NB4 (cell line): ENCODE measurements around the gene ZFAND4.
A peak's percentile ranks its signal among the peaks of the same experiment; 100 is the strongest.

Source experiments
- DNase-seq: peaks from one replicate; pipeline ENCODE4 v3.0.0; 2010; ENCODE audit warnings: low read depth
- H3K4me3 ChIP-seq: one replicate; pipeline ENCODE4 v1.5.1; 2011; ENCODE audit warnings: mild to moderate bottlenecking, low read depth, low read length, moderate library complexity
- MAX ChIP-seq: IDR thresholded peaks from 2 replicates; pipeline ENCODE4 v1.6.1; 2011; ENCODE audit warnings: low read depth, low read length
- MYC ChIP-seq: IDR thresholded peaks from 2 replicates; pipeline ENCODE4 v1.6.1; 2011; ENCODE audit warnings: low read depth, low read length
- POLR2A ChIP-seq: IDR thresholded peaks from 2 replicates; pipeline ENCODE4 v1.6.1; 2011; ENCODE audit warnings: mild to moderate bottlenecking; ENCODE audit not compliant: insufficient read length; ENCODE audit errors: extremely low read depth
- TF ChIP-seq, protein P1 (sequence below): IDR thresholded peaks from one replicate; pipeline ENCODE4 v1.5.1; 2012; ENCODE audit warnings: low read depth, low read length

Gene ZFAND4

GRCh38 chr10:45599646-45600045, 72.9 kb downstream of the ZFAND4 start:
- TF ChIP-seq POLR2A (no peak), MAX (no peak), MYC (no peak)
- TF ChIP-seq, protein P1, sequence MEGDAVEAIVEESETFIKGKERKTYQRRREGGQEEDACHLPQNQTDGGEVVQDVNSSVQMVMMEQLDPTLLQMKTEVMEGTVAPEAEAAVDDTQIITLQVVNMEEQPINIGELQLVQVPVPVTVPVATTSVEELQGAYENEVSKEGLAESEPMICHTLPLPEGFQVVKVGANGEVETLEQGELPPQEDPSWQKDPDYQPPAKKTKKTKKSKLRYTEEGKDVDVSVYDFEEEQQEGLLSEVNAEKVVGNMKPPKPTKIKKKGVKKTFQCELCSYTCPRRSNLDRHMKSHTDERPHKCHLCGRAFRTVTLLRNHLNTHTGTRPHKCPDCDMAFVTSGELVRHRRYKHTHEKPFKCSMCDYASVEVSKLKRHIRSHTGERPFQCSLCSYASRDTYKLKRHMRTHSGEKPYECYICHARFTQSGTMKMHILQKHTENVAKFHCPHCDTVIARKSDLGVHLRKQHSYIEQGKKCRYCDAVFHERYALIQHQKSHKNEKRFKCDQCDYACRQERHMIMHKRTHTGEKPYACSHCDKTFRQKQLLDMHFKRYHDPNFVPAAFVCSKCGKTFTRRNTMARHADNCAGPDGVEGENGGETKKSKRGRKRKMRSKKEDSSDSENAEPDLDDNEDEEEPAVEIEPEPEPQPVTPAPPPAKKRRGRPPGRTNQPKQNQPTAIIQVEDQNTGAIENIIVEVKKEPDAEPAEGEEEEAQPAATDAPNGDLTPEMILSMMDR, result no peak
- no peak overlapping the region for H3K4me3 ChIP-seq
- DNase-seq, result no peak

GRCh38 chr10:45599021-45599603, 73.5 kb downstream of the ZFAND4 start:
- no peak for TF ChIP-seq MYC
- H3K4me3 ChIP-seq, result no peak overlapping the region
- DNase-seq, result no peak

- TF ChIP-seq MAX (no peak), MYC (no peak), POLR2A (no peak)
- TF ChIP-seq, protein P1, result no peak
- DNase-seq, result no peak
- no peak overlapping the region for H3K4me3 ChIP-seq
Measured at GRCh38 chr10:45596526-45596925, 76.0 kb downstream of the ZFAND4 start.

DNA sequence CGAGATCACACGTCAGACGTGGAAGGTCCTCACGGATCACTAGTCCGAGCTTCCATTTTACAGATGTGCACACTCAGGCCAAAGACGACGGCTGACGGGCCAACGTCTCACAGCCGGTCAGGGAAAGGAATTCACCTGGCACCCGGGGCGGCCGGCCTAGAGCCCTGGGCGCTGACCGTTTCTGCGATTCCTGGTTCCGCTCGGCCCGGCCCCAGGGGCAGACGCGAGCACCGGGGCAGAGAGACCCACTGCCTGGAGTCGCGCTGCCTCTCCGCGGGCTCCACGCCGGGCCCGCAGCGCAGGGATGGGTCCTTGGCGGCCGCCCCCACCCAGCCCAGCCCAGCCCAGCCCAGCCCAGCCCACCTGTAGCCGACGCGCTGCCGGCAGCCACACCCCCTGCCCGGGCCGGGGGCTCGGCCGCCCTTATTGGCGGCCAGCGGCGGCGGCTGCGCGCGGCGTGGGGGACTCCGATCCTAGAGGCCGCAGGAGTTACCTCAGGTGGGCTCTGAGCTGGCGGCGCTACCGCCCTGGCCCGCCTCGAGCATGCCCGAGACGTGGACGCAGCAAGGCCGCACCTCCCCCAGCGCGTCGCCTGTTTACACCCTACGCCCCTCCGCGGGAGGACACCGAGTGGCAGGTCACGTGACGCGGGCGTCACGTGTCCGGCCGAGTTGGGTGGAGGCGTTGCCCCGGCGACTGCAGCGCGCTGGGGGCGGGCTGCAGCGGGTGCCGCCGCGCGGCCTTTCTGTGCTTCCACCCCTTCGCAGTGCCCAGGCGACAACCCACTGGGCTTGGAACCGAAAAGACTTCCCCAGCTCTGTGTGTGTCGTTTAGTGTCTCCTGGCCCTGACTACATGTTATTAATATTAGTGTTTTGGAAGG, 78.1 kb downstream of the ZFAND4 start:
- H3K4me3 ChIP-seq, result peak overlapping the region; percentile 66
- peak; percentile 92 for DNase-seq
- TF ChIP-seq, protein P1, result no peak
- TF ChIP-seq MYC, result no peak; the same call in 1 of the 2 replicates
- TF ChIP-seq MAX, result peak; percentile 97
- TF ChIP-seq POLR2A, result peak; percentile 31

GRCh38 chr10:45593938-45594275, 78.7 kb downstream of the ZFAND4 start:
- DNase-seq, result no peak
- H3K4me3 ChIP-seq, result peak overlapping the region; percentile 66
- TF ChIP-seq POLR2A, result no peak
- TF ChIP-seq MAX, result no peak

- DNase-seq, result peak; percentile 25
- no peak overlapping the region for H3K4me3 ChIP-seq
- no peak for TF ChIP-seq POLR2A
- TF ChIP-seq MAX, result no peak
- no peak for TF ChIP-seq MYC
Measured at GRCh38 chr10:45592926-45593325, 79.6 kb downstream of the ZFAND4 start.

DNA sequence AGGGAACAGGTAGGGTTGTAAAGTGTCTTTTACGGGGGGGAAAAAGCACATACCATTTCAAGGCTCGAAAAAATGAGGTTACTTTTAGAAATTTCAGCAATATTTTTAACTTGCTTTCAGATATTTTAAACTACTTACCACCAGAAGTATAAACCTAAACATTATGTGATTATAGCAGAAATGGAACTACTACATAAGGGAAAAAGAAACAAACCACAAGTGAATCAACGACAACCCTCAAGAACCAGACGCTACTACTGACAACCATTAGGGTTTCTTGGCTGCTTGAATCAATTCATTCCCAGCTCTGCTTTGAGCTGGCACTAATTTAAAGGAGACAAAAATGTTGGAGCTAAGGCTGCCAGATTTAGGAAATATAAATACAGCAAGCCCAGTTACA, 80.1 kb downstream of the ZFAND4 start:
- no peak for DNase-seq
- TF ChIP-seq MYC, result no peak
- TF ChIP-seq MAX, result no peak
- TF ChIP-seq POLR2A, result no peak
- TF ChIP-seq, protein P1, result no peak
- H3K4me3 ChIP-seq, result no peak overlapping the region
